Activated T-cell treated with anti-CD3 and anti-CD28 coated beads, Interleukin-2, amount 50 U/mL, for 72 hours (primary cell): ENCODE data around the gene CLRN1. TPM values are rescaled to one million over a fixed set of nuclear protein-coding genes. Genes with fewer than 3 reads are reported as not detected.

Experiments
- ATAC-seq, 2 donors: fragments of 150-1000 bp; cut with Tn5 transposase; replicated peaks in 1 of 2; 2 replicates each; pipeline ENCODE4 v1.10.0; 2021; ENCODE audit warnings: moderate library complexity in 2 of 2, mild to moderate bottlenecking in 1 of 2
- DNase-seq, 2 donors: peaks; one replicate each; pipeline ENCODE4 v3.0.0; 2021 to 2022; ENCODE audit warnings: mixed read lengths in 1 of 2
- H3K27ac Mint-ChIP-seq: one replicate; pipeline ENCODE4 v1.8.0; 2022; ENCODE audit warnings: mild to moderate bottlenecking, moderate library complexity, mixed read lengths
- H3K27me3 Mint-ChIP-seq: one replicate; pipeline ENCODE4 v1.8.0; 2022; ENCODE audit warnings: low read depth, mixed read lengths
- H3K36me3 Mint-ChIP-seq, 2 donors: one replicate each; pipeline ENCODE4 v1.8.0; 2022; ENCODE audit warnings: mixed read lengths in 2 of 2, mild to moderate bottlenecking in 1 of 2; ENCODE audit not compliant: insufficient read depth in 2 of 2
- H3K4me1 Mint-ChIP-seq: one replicate; pipeline ENCODE4 v1.8.0; 2022; ENCODE audit warnings: low read depth, mixed read lengths
- H3K4me3 Mint-ChIP-seq, 2 donors: one replicate each; pipeline ENCODE4 v1.8.0; 2022; ENCODE audit warnings: mild to moderate bottlenecking in 2 of 2, mixed read lengths in 2 of 2, moderate library complexity in 2 of 2
- H3K9me3 Mint-ChIP-seq, 2 donors: one replicate each; pipeline ENCODE4 v1.8.0; 2022; ENCODE audit warnings: mixed read lengths in 2 of 2
- total RNA-seq, 2 donors: library from RNA; stranded (reverse); gene quantifications; one replicate each; pipeline ENCODE4 v1.2.3, GENCODE V29; 2022

CLRN1 gene
- total RNA-seq, 2 donors from 2014 or later = not detected

- no peak for DNase-seq
- Mint-ChIP-seq H3K4me3 (no peak overlapping the region), H3K27ac (no peak overlapping the region), H3K27me3 (peaks cover 7% of the 10 kb centered on the region), H3K36me3 (no peaks in the 10 kb centered on the region), H3K4me1 (peaks cover 16% of the 10 kb centered on the region), H3K9me3 (no peaks in the 10 kb centered on the region)
- ATAC-seq = no peak
Observed at GRCh38 chr3:150876611-150877265, 95.8 kb downstream of the CLRN1 start.

Other genes with a start within 250 kb of the CLRN1 start
- 100 to 1,000 TPM in 1 of 2 donors, 10 to 100 TPM in 1; 91.2 to 124 TPM for gene SIAH2, start 209.6 kb downstream of the CLRN1 start, total RNA-seq
- not detected for gene MINDY4B, start 67.3 kb downstream of the CLRN1 start, total RNA-seq
- gene MED12L, start 112.9 kb upstream of the CLRN1 start, total RNA-seq = 1 to 10 TPM; 4.4 to 5.8 TPM
- gene GPR171, start 230.5 kb upstream of the CLRN1 start, total RNA-seq = 100 to 1,000 TPM in 1 of 2 donors, 10 to 100 TPM in 1; 83.7 to 101 TPM